ENCODE measurements around the gene RBP5.

Gene RBP5

GRCh38 chr12:7136071-7136470 is 7.4 kb upstream of the RBP5 start:
- Mint-ChIP-seq H3K9me3 (no peaks in the 10 kb centered on the region), H3K27me3 (no peaks in the 10 kb centered on the region), H3K4me3 (no peak overlapping the region), H3K4me1 (peaks cover 18% of the 10 kb centered on the region), H3K27ac (no peak overlapping the region)
- DNase-seq: no peak
- ATAC-seq: no peak

- peaks cover 32% of the 10 kb centered on the region for H3K4me1 Mint-ChIP-seq
- no peaks in the 10 kb centered on the region for H3K27me3 Mint-ChIP-seq
- H3K27ac Mint-ChIP-seq: no peak overlapping the region
- ATAC-seq (no peak), DNase-seq (no peak)
- H3K4me3 Mint-ChIP-seq: no peak overlapping the region
- no peaks in the 10 kb centered on the region for H3K9me3 Mint-ChIP-seq
These were observed 5.9 kb upstream of the RBP5 start for GRCh38 chr12:7134396-7135166.

GRCh38 chr12:7131502-7131866 is 2.8 kb upstream of the RBP5 start:
- H3K27me3 Mint-ChIP-seq: no peaks in the 10 kb centered on the region
- H3K9me3 Mint-ChIP-seq: no peaks in the 10 kb centered on the region
- no peak overlapping the region for H3K27ac Mint-ChIP-seq
- H3K4me3 Mint-ChIP-seq: peak overlapping the region; percentile 91 to 93
- peaks cover 45% of the 10 kb centered on the region for H3K4me1 Mint-ChIP-seq
- DNase-seq (peak in 1 of 2 donors; percentile 30), ATAC-seq (peak; percentile 66)

- no peaks in the 10 kb centered on the region for H3K27me3 Mint-ChIP-seq
- H3K4me3 Mint-ChIP-seq: peak overlapping the region; percentile 91 to 93
- H3K27ac Mint-ChIP-seq: peak overlapping the region; percentile 65 to 83
- H3K4me1 Mint-ChIP-seq: peaks cover 45% of the 10 kb centered on the region
- ATAC-seq (peak; percentile 68), DNase-seq (peak; percentile 41 to 52)
- H3K9me3 Mint-ChIP-seq: no peaks in the 10 kb centered on the region
These were observed 2.2 kb upstream of the RBP5 start for GRCh38 chr12:7130701-7131501.

- ATAC-seq (peak; percentile 81), DNase-seq (peak; percentile 77 to 85)
- peak within 1 kb of the TSS; percentile 65 to 83 for H3K27ac Mint-ChIP-seq
- H3K4me1 Mint-ChIP-seq: peaks cover 45% of the 10 kb centered on the region
- H3K9me3 Mint-ChIP-seq: no peaks in the 10 kb centered on the region
- H3K27me3 Mint-ChIP-seq: no peaks in the 10 kb centered on the region
- H3K4me3 Mint-ChIP-seq: peak within 1 kb of the TSS; percentile 91 to 93
These were observed 1.4 kb upstream of the RBP5 start, which contains the start of gene CLSTN3 for GRCh38 chr12:7129872-7130691. Gene CLSTN3, plus strand, starts transcription at chr12:7130371. Its CDS starts 278 bp downstream, at chr12:7130649.

GRCh38 chr12:7129287-7129871 is 690 bp upstream of the RBP5 start:
- no peak for DNase-seq
- no peak for ATAC-seq
- Mint-ChIP-seq H3K4me3 (peak overlapping the region; percentile 91 to 93), H3K27me3 (no peaks in the 10 kb centered on the region), H3K27ac (peak overlapping the region in 1 of 2 donors; percentile 82), H3K4me1 (peaks cover 45% of the 10 kb centered on the region), H3K9me3 (no peaks in the 10 kb centered on the region)

- no peak for DNase-seq
- Mint-ChIP-seq H3K27me3 (no peaks in the 10 kb centered on the region), H3K4me1 (peaks cover 45% of the 10 kb centered on the region), H3K9me3 (no peaks in the 10 kb centered on the region), H3K27ac (peak overlapping the region in 1 of 2 donors; percentile 82), H3K4me3 (peak overlapping the region; percentile 6 to 39)
- no peak for ATAC-seq
These were observed 618 bp downstream of the RBP5 start for GRCh38 chr12:7127916-7128626.

GRCh38 chr12:7125632-7126227 is 3.0 kb downstream of the RBP5 start:
- Mint-ChIP-seq H3K27ac (peak overlapping the region in 1 of 2 donors; percentile 43), H3K4me1 (peaks cover 24% of the 10 kb centered on the region), H3K9me3 (no peaks in the 10 kb centered on the region), H3K4me3 (no peak overlapping the region), H3K27me3 (no peaks in the 10 kb centered on the region)
- no peak for DNase-seq
- no peak for ATAC-seq

GRCh38 chr12:7123806-7124522 is 4.7 kb downstream of the RBP5 start:
- Mint-ChIP-seq H3K4me3 (no peak overlapping the region), H3K27me3 (no peaks in the 10 kb centered on the region), H3K4me1 (peaks cover 7% of the 10 kb centered on the region), H3K27ac (no peak overlapping the region), H3K9me3 (no peaks in the 10 kb centered on the region)
- no peak for ATAC-seq
- DNase-seq: no peak

GRCh38 chr12:7122811-7123769 is 5.6 kb downstream of the RBP5 start:
- no peaks in the 10 kb centered on the region for H3K4me1 Mint-ChIP-seq
- no peak for ATAC-seq
- H3K27ac Mint-ChIP-seq: no peak overlapping the region
- H3K9me3 Mint-ChIP-seq: no peaks in the 10 kb centered on the region
- DNase-seq: no peak
- no peak overlapping the region for H3K4me3 Mint-ChIP-seq
- H3K27me3 Mint-ChIP-seq: no peaks in the 10 kb centered on the region

- DNase-seq (no peak), ATAC-seq (no peak)
- Mint-ChIP-seq H3K27me3 (no peaks in the 10 kb centered on the region), H3K4me3 (no peak overlapping the region), H3K27ac (no peak overlapping the region), H3K4me1 (no peaks in the 10 kb centered on the region), H3K9me3 (no peaks in the 10 kb centered on the region)
These were observed 7.4 kb downstream of the RBP5 start for GRCh38 chr12:7121324-7121723.

GRCh38 chr12:7120166-7120565 is 8.5 kb downstream of the RBP5 start:
- Mint-ChIP-seq H3K4me1 (peaks cover 8% of the 10 kb centered on the region), H3K27me3 (no peaks in the 10 kb centered on the region), H3K9me3 (no peaks in the 10 kb centered on the region), H3K27ac (no peak overlapping the region), H3K4me3 (no peak overlapping the region)
- ATAC-seq (no peak), DNase-seq (no peak)

- H3K4me1 Mint-ChIP-seq: peaks cover 11% of the 10 kb centered on the region
- H3K4me3 Mint-ChIP-seq: no peak overlapping the region
- no peak overlapping the region for H3K27ac Mint-ChIP-seq
- DNase-seq (no peak), ATAC-seq (no peak)
- no peaks in the 10 kb centered on the region for H3K9me3 Mint-ChIP-seq
- H3K27me3 Mint-ChIP-seq: no peaks in the 10 kb centered on the region
These were observed 9.8 kb downstream of the RBP5 start for GRCh38 chr12:7118881-7119280.
